AG04449 (cell line): ENCODE measurements around the gene DLEC1.

Source experiments
- CTCF ChIA-PET: fragments of 350-600 bp; formaldehyde crosslinking; extraction: SDS; loops from one replicate; lab custom pipeline; 2021; ENCODE audit warnings: antibody characterized with exemption; lab: Yijun Ruan, JAX
- POLR2A ChIA-PET: fragments of 400-600, 350-600 bp; formaldehyde crosslinking; extraction: SDS; loops from one replicate; lab custom pipeline; 2020; ENCODE audit warnings: antibody characterized with exemption, inconsistent platforms; lab: Yijun Ruan, JAX
- DNase-seq: peaks from one replicate; pipeline ENCODE4 v3.0.0-alpha.2; 2010; ENCODE audit warnings: low read depth, low spot score
- H3K4me3 ChIP-seq: 2 replicates; pipeline ENCODE4 v1.5.1; 2011; ENCODE audit warnings: low read depth, mild to moderate bottlenecking, control low read depth, low read length
- CTCF ChIP-seq: IDR thresholded peaks from one replicate; pipeline ENCODE4 v1.5.1; 2011; ENCODE audit warnings: mild to moderate bottlenecking, moderate library complexity, low read length, control low read depth, inconsistent platforms; ENCODE audit not compliant: insufficient read depth; ENCODE audit errors: missing control alignments

The DLEC1 gene

GRCh38 chr3:38099518-38099917, 60.5 kb downstream of the DLEC1 start:
- no peak overlapping the region for H3K4me3 ChIP-seq
- DNase-seq, result no peak
- TF ChIP-seq CTCF, result no peak
- CTCF ChIA-PET, result interaction anchor here (0.6 kb wide), 1 partner anchor 543 kb away, joined by 3 read pairs; no protein-coding TSS in a partner anchor
- POLR2A ChIA-PET, result no interaction called here

GRCh38 chr3:38100498-38100897, 61.5 kb downstream of the DLEC1 start:
- ChIA-PET POLR2A (no interaction called here), CTCF (no interaction called here)
- H3K4me3 ChIP-seq, result no peak overlapping the region
- no peak for TF ChIP-seq CTCF
- DNase-seq, result no peak

GRCh38 chr3:38101811-38102443, 62.9 kb downstream of the DLEC1 start:
- H3K4me3 ChIP-seq, result no peak overlapping the region
- TF ChIP-seq CTCF, result no peak
- no peak for DNase-seq
- ChIA-PET CTCF (no interaction called here), POLR2A (no interaction called here)

- CTCF ChIA-PET, result no interaction called here
- TF ChIP-seq CTCF, result no peak
- H3K4me3 ChIP-seq, result no peak overlapping the region
- DNase-seq, result no peak
- POLR2A ChIA-PET, result no interaction called here
Observed at GRCh38 chr3:38102444-38102814, 63.4 kb downstream of the DLEC1 start.

- ChIA-PET POLR2A (no interaction called here), CTCF (interaction anchor here (5.1 kb wide), 1 partner anchor 12 kb away, joined by 25 read pairs; no protein-coding TSS in a partner anchor)
- DNase-seq, result no peak
- no peak for TF ChIP-seq CTCF
- H3K4me3 ChIP-seq, result no peak overlapping the region
Observed at GRCh38 chr3:38105525-38105924, 66.5 kb downstream of the DLEC1 start.

GRCh38 chr3:38107911-38108648, 69.1 kb downstream of the DLEC1 start:
- no peak overlapping the region for H3K4me3 ChIP-seq
- POLR2A ChIA-PET, result no interaction called here
- no peak for TF ChIP-seq CTCF
- CTCF ChIA-PET, result interaction anchor here (5.1 kb wide), 1 partner anchor 10 kb away, joined by 25 read pairs; no protein-coding TSS in a partner anchor
- no peak for DNase-seq
